T-cell (primary cell): ENCODE data around the gene UBXN10. TPM values are rescaled to one million over a fixed set of nuclear protein-coding genes. Genes with fewer than 3 reads are reported as not detected.

Experiments
- ATAC-seq, 4 experiments: fragments of 200-7000 bp in 3 of 4; fragments of 150-1000 bp in 1 of 4; cut with Tn5 transposase; replicated peaks in 1 of 4; 1 replicate in 3 of 4; 2 replicates in 1 of 4; pipeline ENCODE4 v1.10.0; 2021; ENCODE audit warnings: moderate library complexity in 3 of 4, mild to moderate bottlenecking in 2 of 4, moderate number of reproducible peaks in 1 of 4
- CTCF ChIA-PET, 2 donors: fragments of 300-600 bp; sonication (Branson Sonifier 250); formaldehyde crosslinking; loops; one replicate each; lab custom pipeline; 2022; ENCODE audit warnings: antibody characterized with exemption in 2 of 2; lab: Charles Lee
- POLR2A ChIA-PET, 2 donors: fragments of 300-600 bp; sonication (Branson Sonifier 250); formaldehyde crosslinking; loops; one replicate each; lab custom pipeline; 2022; ENCODE audit warnings: antibody characterized with exemption in 2 of 2; lab: Charles Lee
- DNase-seq, 35 experiments: peaks; one replicate each; pipeline versions ENCODE4 v3.0.0 to v3.0.0-alpha.2; 2013 to 2023
- H3K27ac ChIP-seq: one replicate; pipeline ENCODE4 v1.5.1; 2013; ENCODE audit warnings: low read length
- H3K27me3 ChIP-seq, 2 experiments: replicated peaks in 1 of 2; 1 replicate in 1 of 2; 2 replicates in 1 of 2; pipeline versions ENCODE4 v1.6.1 to v1.7.0; 2013; ENCODE audit warnings: low read length in 1 of 2, mixed read lengths in 1 of 2; ENCODE audit not compliant: control insufficient read depth in 2 of 2, insufficient read depth in 2 of 2; ENCODE audit errors: extremely low read depth in 1 of 2
- H3K36me3 ChIP-seq, 2 donors: 1 replicate in 1 of 2; 2 replicates in 1 of 2; pipeline versions ENCODE4 v1.6.1 to v1.7.0; 2013; ENCODE audit warnings: low read length in 1 of 2; ENCODE audit not compliant: control insufficient read depth in 2 of 2, insufficient read depth in 1 of 2; ENCODE audit errors: extremely low read depth in 1 of 2
- H3K4me1 ChIP-seq, 2 experiments: 1 replicate in 1 of 2; 2 replicates in 1 of 2; pipeline versions ENCODE4 v1.6.1 to v1.7.0; 2013; ENCODE audit warnings: low read length in 2 of 2, mixed read lengths in 1 of 2; ENCODE audit not compliant: insufficient read depth in 2 of 2, control insufficient read depth in 1 of 2; ENCODE audit errors: extremely low read depth in 1 of 2
- H3K4me3 ChIP-seq, 2 donors: 1 replicate in 1 of 2; 2 replicates in 1 of 2; pipeline versions ENCODE4 v1.5.1 to v1.7.0; 2013; ENCODE audit warnings: mild to moderate bottlenecking in 2 of 2, low read length in 1 of 2, moderate library complexity in 1 of 2; ENCODE audit not compliant: control insufficient read depth in 1 of 2; ENCODE audit errors: extremely low read depth in 1 of 2
- H3K9me3 ChIP-seq: 2 replicates; pipeline ENCODE4 v1.7.0; 2013
- H3K27ac Mint-ChIP-seq, 2 donors: one replicate each; pipeline ENCODE4 v1.8.0; 2020 to 2021; ENCODE audit warnings: mild to moderate bottlenecking in 2 of 2, mixed read lengths in 2 of 2
- H3K27me3 Mint-ChIP-seq, 2 donors: one replicate each; pipeline ENCODE4 v1.8.0; 2021 to 2022; ENCODE audit warnings: mixed read lengths in 2 of 2
- H3K36me3 Mint-ChIP-seq: one replicate; pipeline ENCODE4 v1.8.0; 2021; ENCODE audit warnings: mixed read lengths
- H3K4me1 Mint-ChIP-seq, 3 donors: one replicate each; pipeline ENCODE4 v1.8.0; 2020 to 2022; ENCODE audit warnings: mixed read lengths in 3 of 3, mild to moderate bottlenecking in 1 of 3
- H3K4me3 Mint-ChIP-seq, 3 donors: one replicate each; pipeline ENCODE4 v1.8.0; 2020 to 2022; ENCODE audit warnings: mild to moderate bottlenecking in 3 of 3, mixed read lengths in 3 of 3, moderate library complexity in 3 of 3
- H3K9me3 Mint-ChIP-seq, 3 donors: one replicate each; pipeline ENCODE4 v1.8.0; 2020 to 2022; ENCODE audit warnings: mixed read lengths in 3 of 3
- WGBS: methylation state at CpG from one replicate; pipeline ENCODE4 v1.1.5; 2013; ENCODE audit warnings: missing lambda C conversion rate; ENCODE audit not compliant: insufficient coverage; 5-methylcytosine and 5-hydroxymethylcytosine counted together
- total RNA-seq, 35 experiments: library from RNA in 6 of 35; stranded (reverse) in 6 of 35; fragments of 120-200 nt in 1 of 35; gene quantifications; one replicate each; pipeline versions ENCODE4 v1.2.1 to v1.2.4 and lab custom pipeline; 2013 to 2026

UBXN10 gene
- total RNA-seq, 5 donors from 2014 or later (not counting 1 experiment from before 2014, with no cell fraction given) = 0.06 to 0.30 (median 0.20) TPM

GRCh38 chr1:20202166-20202565 is 16.3 kb downstream of the UBXN10 start:
- Mint-ChIP-seq H3K27me3 (peaks cover 22 to 25% of the 10 kb centered on the region in 2 donors), H3K4me3 (no peak overlapping the region), H3K27ac (no peak overlapping the region), H3K36me3 (no peaks in the 10 kb centered on the region), H3K4me1 (no peaks in the 10 kb centered on the region), H3K9me3 (no peaks in the 10 kb centered on the region)
- CTCF ChIA-PET = no interaction called here
- Histone ChIP-seq H3K4me3 (no peak overlapping the region), H3K4me1 (no peaks in the 10 kb centered on the region), H3K36me3 (no peaks in the 10 kb centered on the region), H3K27ac (no peak overlapping the region), H3K9me3 (no peaks in the 10 kb centered on the region), H3K27me3 (peaks cover 0 to 15% of the 10 kb centered on the region in 2 experiments)
- ATAC-seq (no peak), DNase-seq (no peak)
- WGBS = 84% methylated on average over 2 of the region's 5 CpGs
- POLR2A ChIA-PET = no interaction called here

GRCh38 chr1:20207546-20207945 is 21.6 kb downstream of the UBXN10 start:
- ChIA-PET POLR2A (no interaction called here), CTCF (interaction anchor here in 1 of 2 donors (1.1 kb wide), 1 partner anchor 56 kb away, joined by 3 read pairs; no protein-coding TSS in a partner anchor)
- H3K27me3 ChIP-seq = peaks cover 0 to 24% of the 10 kb centered on the region in 2 experiments
- H3K27ac ChIP-seq = no peak overlapping the region
- no peak overlapping the region for H3K27ac Mint-ChIP-seq
- H3K36me3 ChIP-seq = no peaks in the 10 kb centered on the region
- ATAC-seq (no peak), DNase-seq (no peak)
- H3K36me3 Mint-ChIP-seq = no peaks in the 10 kb centered on the region
- no peak overlapping the region for H3K4me3 ChIP-seq
- H3K9me3 Mint-ChIP-seq = no peaks in the 10 kb centered on the region
- H3K4me1 ChIP-seq = peaks cover 0 to 3% of the 10 kb centered on the region in 2 experiments
- no CpG with 5 or more reads among the region's 4 CpGs for WGBS
- H3K9me3 ChIP-seq = no peaks in the 10 kb centered on the region
- peaks cover 23 to 30% of the 10 kb centered on the region in 2 donors for H3K27me3 Mint-ChIP-seq
- H3K4me3 Mint-ChIP-seq = no peak overlapping the region
- peaks cover 0 to 2% (median 2%) of the 10 kb centered on the region in 3 donors for H3K4me1 Mint-ChIP-seq

- Histone ChIP-seq H3K27me3 (peaks cover 0 to 28% of the 10 kb centered on the region in 2 experiments), H3K4me3 (no peak overlapping the region), H3K9me3 (no peaks in the 10 kb centered on the region), H3K27ac (no peak overlapping the region), H3K36me3 (no peaks in the 10 kb centered on the region), H3K4me1 (peaks cover 0 to 10% of the 10 kb centered on the region in 2 experiments)
- 68% methylated on average over 4 of the region's 4 CpGs for WGBS
- peaks cover 5 to 7% (median 7%) of the 10 kb centered on the region in 3 donors for H3K4me1 Mint-ChIP-seq
- ATAC-seq (no peak), DNase-seq (no peak)
- H3K27me3 Mint-ChIP-seq = peaks cover 25 to 30% of the 10 kb centered on the region in 2 donors
- ChIA-PET POLR2A (interaction anchor here in 1 of 2 donors (0.6 kb wide), 1 partner anchor 975 kb away, joined by 4 read pairs; no protein-coding TSS in a partner anchor), CTCF (interaction anchor here in 1 of 2 donors (0.9 kb wide), 1 partner anchor 23 kb away, joined by 3 read pairs; the partner anchor contains the start of gene PLA2G2C)
- H3K9me3 Mint-ChIP-seq = no peaks in the 10 kb centered on the region
- no peaks in the 10 kb centered on the region for H3K36me3 Mint-ChIP-seq
- no peak overlapping the region for H3K27ac Mint-ChIP-seq
- no peak overlapping the region for H3K4me3 Mint-ChIP-seq
These were observed 23.6 kb downstream of the UBXN10 start for GRCh38 chr1:20209471-20209870.

GRCh38 chr1:20210736-20211460 is 25.0 kb downstream of the UBXN10 start:
- Histone ChIP-seq H3K27ac (no peak overlapping the region), H3K27me3 (peaks cover 0 to 28% of the 10 kb centered on the region in 2 experiments), H3K36me3 (no peaks in the 10 kb centered on the region), H3K4me3 (no peak overlapping the region), H3K4me1 (peaks cover 0 to 10% of the 10 kb centered on the region in 2 experiments), H3K9me3 (no peaks in the 10 kb centered on the region)
- WGBS = 88% methylated on average over 8 of the region's 10 CpGs
- H3K36me3 Mint-ChIP-seq = no peaks in the 10 kb centered on the region
- ChIA-PET POLR2A (no interaction called here), CTCF (no interaction called here)
- no peak overlapping the region for H3K4me3 Mint-ChIP-seq
- ATAC-seq = no peak
- no peaks in the 10 kb centered on the region for H3K9me3 Mint-ChIP-seq
- peaks cover 5 to 7% (median 7%) of the 10 kb centered on the region in 3 donors for H3K4me1 Mint-ChIP-seq
- H3K27me3 Mint-ChIP-seq = peaks cover 37 to 38% of the 10 kb centered on the region in 2 donors
- H3K27ac Mint-ChIP-seq = no peak overlapping the region
- no peak for DNase-seq

- Histone ChIP-seq H3K27me3 (peaks cover 0 to 28% of the 10 kb centered on the region in 2 experiments), H3K4me1 (peaks cover 0 to 10% of the 10 kb centered on the region in 2 experiments), H3K9me3 (no peaks in the 10 kb centered on the region), H3K36me3 (no peaks in the 10 kb centered on the region), H3K27ac (no peak overlapping the region), H3K4me3 (no peak overlapping the region)
- Mint-ChIP-seq H3K27ac (no peak overlapping the region), H3K27me3 (peaks cover 38 to 43% of the 10 kb centered on the region in 2 donors), H3K9me3 (no peaks in the 10 kb centered on the region), H3K36me3 (no peaks in the 10 kb centered on the region), H3K4me3 (no peak overlapping the region), H3K4me1 (peaks cover 5 to 7% (median 7%) of the 10 kb centered on the region in 3 donors)
- ChIA-PET POLR2A (no interaction called here), CTCF (interaction anchor here in 1 of 2 donors (1.2 kb wide), 1 partner anchor 283 kb away, joined by 5 read pairs; no protein-coding TSS in a partner anchor)
- no peak for DNase-seq
- WGBS = 83% methylated on average over 1 of the region's 4 CpGs
- no peak for ATAC-seq
These were observed 25.6 kb downstream of the UBXN10 start for GRCh38 chr1:20211511-20211931.

- no peak overlapping the region for H3K27ac Mint-ChIP-seq
- CTCF ChIA-PET = interaction anchor here (0.6 to 1.5 kb wide), 17 partner anchors 12 to 1570 kb away, joined by 3 to 9 read pairs (median 5); no protein-coding TSS in a partner anchor
- Histone ChIP-seq H3K36me3 (no peaks in the 10 kb centered on the region), H3K27ac (no peak overlapping the region), H3K4me3 (no peak overlapping the region), H3K4me1 (peaks cover 0 to 10% of the 10 kb centered on the region in 2 experiments), H3K9me3 (no peaks in the 10 kb centered on the region), H3K27me3 (peaks cover 0 to 28% of the 10 kb centered on the region in 2 experiments)
- H3K36me3 Mint-ChIP-seq = no peaks in the 10 kb centered on the region
- WGBS = 76% methylated on average over 5 of the region's 11 CpGs
- H3K4me3 Mint-ChIP-seq = no peak overlapping the region
- POLR2A ChIA-PET = interaction anchor here in 1 of 2 donors (0.5 kb wide), 1 partner anchor 280 kb away, joined by 6 read pairs; no protein-coding TSS in a partner anchor
- H3K27me3 Mint-ChIP-seq = peaks cover 38 to 44% of the 10 kb centered on the region in 2 donors
- H3K9me3 Mint-ChIP-seq = no peaks in the 10 kb centered on the region
- peaks cover 5 to 7% (median 7%) of the 10 kb centered on the region in 3 donors for H3K4me1 Mint-ChIP-seq
- ATAC-seq (no peak), DNase-seq (no peak)
These were observed 26.3 kb downstream of the UBXN10 start for GRCh38 chr1:20212085-20212684.
